Mesenchymal stem cell (in vitro differentiated cells and primary cell): ENCODE data around the gene ITGB1. TPM values are rescaled to one million over a fixed set of nuclear protein-coding genes. Genes with fewer than 3 reads are reported as not detected.

Experiments
- DNase-seq: peaks from one replicate; pipeline ENCODE4 v3.0.0-alpha.2; 2013
- H2AFZ ChIP-seq: one replicate; pipeline ENCODE4 v1.6.1; 2013; ENCODE audit warnings: low read depth, mild to moderate bottlenecking, control low read depth, inconsistent platforms, low read length, moderate library complexity
- H2AK5ac ChIP-seq: 2 replicates; pipeline ENCODE4 v1.6.1; 2013; ENCODE audit warnings: low read length, moderate library complexity, mild to moderate bottlenecking, inconsistent platforms; ENCODE audit not compliant: severe bottlenecking
- H2BK120ac ChIP-seq: one replicate; pipeline ENCODE4 v1.6.1; 2013; ENCODE audit warnings: low read depth, mild to moderate bottlenecking, inconsistent platforms, low read length, moderate library complexity
- H2BK12ac ChIP-seq, 2 experiments: one replicate each; pipeline ENCODE4 v1.6.1; 2013; ENCODE audit warnings: inconsistent platforms in 2 of 2, low read length in 2 of 2, mild to moderate bottlenecking in 2 of 2, moderate library complexity in 2 of 2, control low read depth in 1 of 2
- H2BK15ac ChIP-seq: one replicate; pipeline ENCODE4 v1.6.1; 2013; ENCODE audit warnings: mild to moderate bottlenecking, low read depth, inconsistent platforms; ENCODE audit not compliant: poor library complexity, severe bottlenecking
- H2BK5ac ChIP-seq: 2 replicates; pipeline ENCODE4 v1.6.1; 2013; ENCODE audit warnings: low read depth, mild to moderate bottlenecking, low read length, control low read depth, inconsistent platforms; ENCODE audit not compliant: poor library complexity, severe bottlenecking
- H3K14ac ChIP-seq, 2 experiments: one replicate each; pipeline ENCODE4 v1.6.1; 2013; ENCODE audit warnings: inconsistent platforms in 2 of 2, low read length in 2 of 2, control low read depth in 1 of 2, mild to moderate bottlenecking in 1 of 2, moderate library complexity in 1 of 2
- H3K18ac ChIP-seq, 2 experiments: one replicate each; pipeline ENCODE4 v1.6.1; 2013; ENCODE audit warnings: inconsistent platforms in 2 of 2, low read length in 2 of 2, control low read depth in 1 of 2, low read depth in 1 of 2, mild to moderate bottlenecking in 1 of 2
- H3K23ac ChIP-seq, 2 experiments: one replicate each; pipeline ENCODE4 v1.6.1; 2013; ENCODE audit warnings: inconsistent platforms in 2 of 2, low read length in 2 of 2, mild to moderate bottlenecking in 2 of 2, moderate library complexity in 2 of 2, control low read depth in 1 of 2
- H3K27ac ChIP-seq: 2 replicates; pipeline ENCODE4 v1.5.1; 2013; ENCODE audit warnings: mild to moderate bottlenecking, moderate library complexity, low read length, control low read depth, inconsistent platforms; ENCODE audit not compliant: poor library complexity, severe bottlenecking
- H3K27me3 ChIP-seq, 2 experiments: 2 replicates each; pipeline versions ENCODE4 v1.6.1 to v1.7.0; 2013; ENCODE audit warnings: low read length in 2 of 2, mild to moderate bottlenecking in 2 of 2, moderate library complexity in 2 of 2, control low read depth in 1 of 2, inconsistent platforms in 1 of 2; ENCODE audit not compliant: control insufficient read depth in 1 of 2, insufficient read depth in 1 of 2
- H3K36me3 ChIP-seq, 2 experiments: 2 replicates each; pipeline versions ENCODE4 v1.6.1 to v1.7.0; 2013; ENCODE audit warnings: low read length in 2 of 2, control low read depth in 1 of 2, inconsistent platforms in 1 of 2, low read depth in 1 of 2, mild to moderate bottlenecking in 1 of 2; ENCODE audit not compliant: insufficient read depth in 2 of 2, control insufficient read depth in 1 of 2
- H3K4ac ChIP-seq, 2 experiments: one replicate each; pipeline ENCODE4 v1.6.1; 2013; ENCODE audit warnings: inconsistent platforms in 2 of 2, low read length in 2 of 2, mild to moderate bottlenecking in 2 of 2, moderate library complexity in 2 of 2, control low read depth in 1 of 2, low read depth in 1 of 2
- H3K4me1 ChIP-seq: 2 replicates; pipeline ENCODE4 v1.6.1; 2013; ENCODE audit warnings: low read depth, low read length, control low read depth; ENCODE audit not compliant: control insufficient read depth, insufficient read depth
- H3K4me2 ChIP-seq: 2 replicates; pipeline ENCODE4 v1.6.1; 2013; ENCODE audit warnings: low read length, mild to moderate bottlenecking, inconsistent platforms; ENCODE audit not compliant: poor library complexity, severe bottlenecking
- H3K4me3 ChIP-seq, 2 experiments: 2 replicates each; pipeline versions ENCODE4 v1.5.1 to v1.7.0; 2013; ENCODE audit warnings: low read length in 2 of 2, mild to moderate bottlenecking in 2 of 2, control low read depth in 1 of 2, low read depth in 1 of 2; ENCODE audit not compliant: insufficient read depth in 1 of 2
- H3K79me1 ChIP-seq: replicated peaks from 2 replicates; pipeline ENCODE4 v1.6.1; 2013; ENCODE audit warnings: mild to moderate bottlenecking, control low read depth, low read length, inconsistent platforms; ENCODE audit not compliant: poor library complexity, severe bottlenecking
- H3K9ac ChIP-seq: 2 replicates; pipeline ENCODE4 v1.7.0; 2013; ENCODE audit warnings: mild to moderate bottlenecking, low read length, moderate library complexity
- H3K9me3 ChIP-seq: 2 replicates; pipeline ENCODE4 v1.7.0; 2013; ENCODE audit warnings: mild to moderate bottlenecking, low read length; ENCODE audit not compliant: control insufficient read depth
- H4K8ac ChIP-seq: one replicate; pipeline ENCODE4 v1.6.1; 2013; ENCODE audit warnings: inconsistent platforms, mild to moderate bottlenecking, low read length, moderate library complexity
- H4K91ac ChIP-seq: one replicate; pipeline ENCODE4 v1.6.1; 2013; ENCODE audit warnings: mild to moderate bottlenecking, low read length, inconsistent platforms
- WGBS: methylation state at CpG from one replicate; pipeline ENCODE4 v1.1.7; 2013; ENCODE audit warnings: mixed read lengths; 5-methylcytosine and 5-hydroxymethylcytosine counted together
- polyA plus RNA-seq, 2 experiments: library from polyadenylated mRNA; stranded (reverse); fragments of 200-250 nt; gene quantifications; one replicate each; pipeline ENCODE4 v1.2.3, GENCODE V29; 2013

Gene ITGB1
- 1,059 TPM for polyA plus RNA-seq (2013, experiment 1 of 2)
- 1,073 TPM for polyA plus RNA-seq (2013, experiment 2 of 2)

- Histone ChIP-seq H3K79me1 (no peaks in the 10 kb centered on the region), H3K14ac (peak within 1 kb of the TSS; percentile 90 to 99)
These were observed at the start of gene ITGB1 for GRCh38 chr10:32958085-32959005. Gene ITGB1, minus strand, starts transcription at chr10:32958230. Its CDS starts 22,672 bp downstream, at chr10:32935558.

GRCh38 chr10:33006342-33006887 lies 48.4 kb upstream of the ITGB1 start:
- H4K91ac ChIP-seq, result peak overlapping the region; percentile 22
- no peak overlapping the region for H3K4ac ChIP-seq
- H4K8ac ChIP-seq, result no peak overlapping the region
- H3K14ac ChIP-seq, result no peak overlapping the region
- peak overlapping the region; percentile 91 for H3K27ac ChIP-seq
- peak overlapping the region; percentile 51 to 66 for H2BK12ac ChIP-seq
- peak overlapping the region; percentile 93 for H3K9ac ChIP-seq
- no peak overlapping the region for H2BK5ac ChIP-seq
- H3K27me3 ChIP-seq, result no peaks in the 10 kb centered on the region
- no peak for DNase-seq
- peak overlapping the region; percentile 98 for H2AK5ac ChIP-seq
- no peak overlapping the region for H2BK120ac ChIP-seq
- peak overlapping the region in 1 of 2 experiments; percentile 76 for H3K4me3 ChIP-seq
- H3K18ac ChIP-seq, result peak overlapping the region; percentile 30 to 52
- peaks cover 7% of the 10 kb centered on the region for H3K79me1 ChIP-seq
- H3K4me2 ChIP-seq, result no peak overlapping the region
- H3K9me3 ChIP-seq, result no peaks in the 10 kb centered on the region
- no peak overlapping the region for H3K23ac ChIP-seq
- H3K4me1 ChIP-seq, result peaks cover 15% of the 10 kb centered on the region
- H3K36me3 ChIP-seq, result no peaks in the 10 kb centered on the region
- peak overlapping the region; percentile 67 for H2BK15ac ChIP-seq
- 82% methylated on average over 8 of the region's 11 CpGs for WGBS
- H2AFZ ChIP-seq, result no peak overlapping the region

More at GRCh38 chr10:32958085-32959005, at the start of gene ITGB1:
- Histone ChIP-seq H3K4me1 (peaks cover 3% of the 10 kb centered on the region), H3K4me2 (peak within 1 kb of the TSS; percentile 80), H3K23ac (peak within 1 kb of the TSS; percentile 96 to 98), H4K91ac (peak within 1 kb of the TSS; percentile 99), H3K9me3 (no peaks in the 10 kb centered on the region), H2AFZ (peak within 1 kb of the TSS; percentile 36), H2BK15ac (peak within 1 kb of the TSS; percentile 100), H3K27ac (peak within 1 kb of the TSS; percentile 99), H3K4ac (peak within 1 kb of the TSS; percentile 95 to 98), H3K27me3 (no peaks in the 10 kb centered on the region), H2BK120ac (peak within 1 kb of the TSS; percentile 99), H4K8ac (peak within 1 kb of the TSS; percentile 97), H3K9ac (peak within 1 kb of the TSS; percentile 100), H3K36me3 (peaks cover 3 to 9% of the 10 kb centered on the region in 2 experiments), H3K4me3 (peak within 1 kb of the TSS; percentile 95 to 97), H2AK5ac (peak within 1 kb of the TSS; percentile 96), H3K18ac (peak within 1 kb of the TSS; percentile 100), H2BK12ac (peak within 1 kb of the TSS; percentile 89), H2BK5ac (peak within 1 kb of the TSS; percentile 100)
- under 1% methylated on average over 69 of the region's 94 CpGs for WGBS
- DNase-seq, result peak; percentile 97

GRCh38 chr10:33005322-33006301 lies 47.6 kb upstream of the ITGB1 start:
- WGBS, result under 1% methylated on average over 29 of the region's 34 CpGs

More at GRCh38 chr10:33005322-33006301, 47.6 kb upstream of the ITGB1 start:
- Histone ChIP-seq H2BK5ac (peak overlapping the region; percentile 99), H2BK12ac (peak overlapping the region; percentile 69 to 88), H2AK5ac (peak overlapping the region; percentile 40), H4K91ac (no peak overlapping the region), H3K36me3 (no peaks in the 10 kb centered on the region), H3K23ac (peak overlapping the region in 1 of 2 experiments; percentile 69), H3K14ac (peak overlapping the region in 1 of 2 experiments; percentile 60), H3K9ac (peak overlapping the region; percentile 93), H3K9me3 (no peaks in the 10 kb centered on the region), H3K27ac (peak overlapping the region; percentile 91), H3K79me1 (peaks cover 7% of the 10 kb centered on the region), H3K27me3 (no peaks in the 10 kb centered on the region), H3K4me3 (peak overlapping the region; percentile 44 to 76), H4K8ac (peak overlapping the region; percentile 36), H2BK120ac (no peak overlapping the region), H3K18ac (peak overlapping the region; percentile 64 to 91), H2BK15ac (peak overlapping the region; percentile 26), H3K4me1 (peaks cover 12% of the 10 kb centered on the region), H2AFZ (peak overlapping the region; percentile 76), H3K4me2 (peak overlapping the region; percentile 77), H3K4ac (peak overlapping the region in 1 of 2 experiments; percentile 74)
- DNase-seq, result peak; percentile 96
